Natural killer cell treated with Interleukin-12 subunit alpha and Interleukin-12 subunit beta and Interleukin-15 and Interleukin-18, amount 100 ng/mL, for 72 hours (primary cell): ENCODE results near the gene ACOXL. TPM values are rescaled to one million over a fixed set of nuclear protein-coding genes. Genes with fewer than 3 reads are reported as not detected.
"Not testable (repeated sequence)": the region's sequence is repeated elsewhere in the genome, so short reads cannot be mapped to it uniquely, and the experiment has no call there.

Source experiments
- ATAC-seq, 2 donors: fragments of 150-1000 bp; cut with Tn5 transposase in 1 of 2; sonication (Bioruptor Pico), chemical (Tn5 transposase) in 1 of 2; 2 replicates each; pipeline ENCODE4 v1.10.0; 2021
- DNase-seq: peaks from one replicate; pipeline ENCODE4 v3.0.0; 2022; ENCODE audit warnings: low spot score
- H3K27ac Mint-ChIP-seq, 2 donors: 1 replicate in 1 of 2; 2 replicates in 1 of 2; pipeline ENCODE4 v1.8.0; 2022; ENCODE audit warnings: mixed read lengths in 2 of 2, mild to moderate bottlenecking in 1 of 2, moderate library complexity in 1 of 2
- H3K27me3 Mint-ChIP-seq, 2 donors: 1 replicate in 1 of 2; 2 replicates in 1 of 2; pipeline ENCODE4 v1.8.0; 2022; ENCODE audit warnings: mixed read lengths in 2 of 2
- H3K36me3 Mint-ChIP-seq: one replicate; pipeline ENCODE4 v1.8.0; 2022; ENCODE audit warnings: mixed read lengths
- H3K4me1 Mint-ChIP-seq, 2 donors: 1 replicate in 1 of 2; 2 replicates in 1 of 2; pipeline ENCODE4 v1.8.0; 2022; ENCODE audit warnings: low read depth in 2 of 2, mixed read lengths in 2 of 2, mild to moderate bottlenecking in 1 of 2
- H3K4me3 Mint-ChIP-seq: one replicate; pipeline ENCODE4 v1.8.0; 2022; ENCODE audit warnings: mixed read lengths
- H3K9me3 Mint-ChIP-seq: 2 replicates; pipeline ENCODE4 v1.8.0; 2022; ENCODE audit warnings: mixed read lengths
- total RNA-seq, 2 donors: library from RNA; stranded (reverse); gene quantifications; one replicate each; pipeline ENCODE4 v1.2.3, GENCODE V29; 2022

Gene ACOXL
- total RNA-seq, 2 donors from 2014 or later, result 1.4 to 2.5 TPM

DNA sequence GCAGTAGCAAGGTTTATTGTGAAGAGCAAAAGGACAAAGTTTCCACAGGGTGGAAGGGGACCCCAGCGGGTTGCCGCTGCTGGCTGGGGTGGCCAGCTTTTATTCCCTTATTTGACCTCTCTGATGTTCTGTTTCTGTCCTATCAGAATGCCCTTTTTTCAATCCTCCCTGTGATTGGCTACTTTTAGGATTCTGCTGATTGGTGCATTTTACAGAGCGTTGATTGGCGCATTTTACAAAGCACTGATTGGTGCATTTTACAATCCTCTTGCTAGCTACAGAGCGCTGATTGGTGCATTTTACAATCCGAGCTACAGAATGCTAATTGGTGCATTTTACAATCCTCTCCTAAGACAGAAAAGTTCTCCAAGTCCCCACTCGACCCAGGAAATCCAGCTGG, 123.5 kb downstream of the ACOXL start:
- peak overlapping the region; percentile 8 for H3K4me3 Mint-ChIP-seq
- DNase-seq, result not testable (repeated sequence)

DNA sequence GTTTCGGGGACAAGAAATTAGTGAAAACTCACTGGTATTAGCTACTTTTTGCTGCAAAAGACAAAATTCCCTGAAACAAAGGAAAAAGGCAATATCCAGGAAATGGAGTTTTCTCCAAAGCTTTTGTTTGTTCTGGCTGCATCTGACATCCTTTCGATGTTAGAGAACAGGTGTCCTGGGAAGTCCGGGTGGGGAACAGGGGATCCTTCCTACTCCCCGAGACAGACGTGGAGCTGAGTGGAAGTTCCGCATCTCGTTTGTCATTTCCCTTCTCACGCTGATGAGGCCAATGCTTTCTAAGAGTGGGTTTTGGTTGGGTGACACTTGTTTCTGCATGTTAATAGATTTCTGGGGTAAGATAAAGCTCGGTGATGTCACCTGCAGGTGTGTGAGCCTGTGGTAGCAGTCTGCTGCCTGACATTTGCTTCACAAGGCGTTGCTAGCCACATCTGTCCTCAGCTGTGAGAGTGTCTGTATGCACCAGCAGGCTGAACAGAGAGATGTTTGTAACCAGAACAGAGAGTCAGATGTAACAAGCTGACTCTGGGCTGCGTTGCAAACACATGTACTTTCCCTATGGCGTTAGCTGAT, 125.9 kb downstream of the ACOXL start:
- peak overlapping the region; percentile 74 for H3K4me3 Mint-ChIP-seq
- H3K36me3 Mint-ChIP-seq, result no peaks in the 10 kb centered on the region
- H3K27me3 Mint-ChIP-seq, result peaks cover 0 to 10% of the 10 kb centered on the region in 2 donors
- DNase-seq (no peak), ATAC-seq (peak; percentile 89 to 93)
- H3K9me3 Mint-ChIP-seq, result no peaks in the 10 kb centered on the region
- peak overlapping the region; percentile 18 to 50 for H3K27ac Mint-ChIP-seq
- H3K4me1 Mint-ChIP-seq, result peaks cover 56 to 65% of the 10 kb centered on the region in 2 donors

More for the DNA sequence above, 123.5 kb downstream of the ACOXL start:
- not testable (repeated sequence) for H3K27me3 Mint-ChIP-seq, H3K36me3 Mint-ChIP-seq, ATAC-seq, H3K9me3 Mint-ChIP-seq
- Mint-ChIP-seq H3K4me1 (peaks cover 78 to 84% of the 10 kb centered on the region in 2 donors), H3K27ac (peak overlapping the region in 1 of 2 donors; percentile 82)

DNA sequence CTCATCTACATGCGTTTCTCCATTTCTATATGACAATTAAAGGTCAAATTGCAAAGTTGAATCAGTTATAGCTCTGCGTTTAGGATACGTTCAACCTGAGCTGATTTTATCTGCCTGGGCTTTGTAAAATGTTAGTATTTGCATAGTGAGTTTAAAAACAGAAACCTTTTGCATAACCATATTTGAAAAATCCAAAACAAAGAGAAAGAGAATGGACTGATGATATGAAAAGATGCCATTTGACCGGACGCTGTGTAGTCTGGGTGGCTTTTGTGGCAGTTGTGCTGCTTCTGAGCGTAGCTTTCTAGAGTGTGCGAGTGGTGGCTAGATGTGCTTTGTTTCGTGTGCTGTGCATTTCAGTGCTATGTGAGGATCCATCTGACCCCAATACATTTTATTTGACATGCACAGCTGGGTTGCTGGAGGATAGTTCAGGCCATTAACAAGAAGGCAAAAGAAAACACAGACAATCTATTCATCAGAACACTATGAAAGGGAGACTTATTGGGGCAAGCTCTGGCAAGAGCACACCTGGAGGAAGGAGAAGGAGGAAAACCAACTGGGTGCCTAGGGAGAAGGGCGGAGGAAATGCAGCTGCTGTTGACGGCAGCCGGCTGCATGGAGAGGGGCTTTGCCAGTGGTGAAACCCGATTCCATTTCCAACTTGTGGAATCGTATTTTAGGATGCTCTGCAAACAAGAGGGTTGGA, 126.8 kb downstream of the ACOXL start:
- peaks cover 0 to 10% of the 10 kb centered on the region in 2 donors for H3K27me3 Mint-ChIP-seq

DNA sequence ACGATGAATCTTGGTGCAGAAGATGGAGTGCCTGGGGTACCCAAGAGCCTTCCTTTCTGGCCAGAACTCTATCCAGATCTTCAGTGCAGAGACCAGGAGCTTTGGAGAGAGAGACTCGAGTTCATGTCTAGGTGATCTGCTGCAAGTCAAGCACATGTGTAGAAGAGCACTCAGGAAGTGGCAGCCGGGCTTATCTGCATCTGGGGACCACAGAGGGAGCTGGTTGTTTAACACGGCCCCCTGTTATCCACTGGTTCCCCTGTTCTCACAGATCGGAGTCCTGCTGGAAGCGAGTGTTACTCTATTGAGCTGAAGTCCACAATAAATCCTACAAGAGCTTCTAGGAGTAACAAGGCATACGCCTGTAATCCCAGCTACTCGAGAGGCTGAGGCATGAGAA, 128.3 kb downstream of the ACOXL start:
- peak overlapping the region in 1 of 2 donors; percentile 48 for H3K27ac Mint-ChIP-seq
- DNase-seq, result no peak
- ATAC-seq, result no peak
- peaks cover 0 to 10% of the 10 kb centered on the region in 2 donors for H3K27me3 Mint-ChIP-seq
- H3K4me1 Mint-ChIP-seq, result peaks cover 51 to 60% of the 10 kb centered on the region in 2 donors
- H3K4me3 Mint-ChIP-seq, result peak overlapping the region; percentile 24
- H3K9me3 Mint-ChIP-seq, result no peaks in the 10 kb centered on the region
- H3K36me3 Mint-ChIP-seq, result no peaks in the 10 kb centered on the region

More for the DNA sequence above, 126.8 kb downstream of the ACOXL start:
- ATAC-seq, result no peak
- peak overlapping the region; percentile 74 for H3K4me3 Mint-ChIP-seq
- DNase-seq, result no peak
- peaks cover 52 to 61% of the 10 kb centered on the region in 2 donors for H3K4me1 Mint-ChIP-seq
- H3K9me3 Mint-ChIP-seq, result no peaks in the 10 kb centered on the region
- H3K36me3 Mint-ChIP-seq, result no peaks in the 10 kb centered on the region
- H3K27ac Mint-ChIP-seq, result peak overlapping the region; percentile 18 to 50

DNA sequence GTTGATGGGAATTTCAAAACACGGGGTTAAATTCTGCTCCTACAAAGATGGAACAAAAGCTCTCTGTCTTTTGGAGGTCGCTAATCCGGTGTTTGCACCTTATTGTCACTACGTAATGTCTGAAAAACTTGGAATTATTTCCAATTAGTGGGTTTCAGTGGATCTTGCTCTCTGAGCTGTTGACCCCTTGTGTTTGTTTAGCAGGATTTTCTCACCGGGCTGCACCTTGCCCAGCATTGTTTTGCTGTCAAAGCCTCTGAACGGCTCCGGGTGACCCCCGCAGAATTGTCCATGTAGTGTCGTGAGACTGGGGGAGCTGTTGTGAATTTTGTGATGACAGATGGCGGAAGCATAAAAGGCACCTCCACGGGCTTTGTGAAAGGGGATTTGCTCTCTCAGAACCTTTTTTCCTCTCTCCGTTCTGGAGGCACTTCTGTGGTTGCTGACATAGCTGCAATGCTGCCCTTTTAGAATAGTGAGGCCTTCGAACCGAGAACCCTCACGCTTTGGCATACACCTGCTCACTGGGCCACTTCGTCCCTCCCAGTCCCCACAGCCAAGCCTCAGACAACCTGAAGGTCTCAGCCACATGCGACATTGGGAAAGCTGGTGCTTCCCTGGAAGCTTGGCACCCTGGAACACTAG, 129.4 kb downstream of the ACOXL start:
- ATAC-seq, result no peak
- H3K4me1 Mint-ChIP-seq, result peaks cover 53 to 61% of the 10 kb centered on the region in 2 donors
- no peak for DNase-seq
- H3K27ac Mint-ChIP-seq, result no peak overlapping the region
- H3K27me3 Mint-ChIP-seq, result peaks cover 0 to 13% of the 10 kb centered on the region in 2 donors
- H3K36me3 Mint-ChIP-seq, result no peaks in the 10 kb centered on the region
- no peaks in the 10 kb centered on the region for H3K9me3 Mint-ChIP-seq
- H3K4me3 Mint-ChIP-seq, result no peak overlapping the region

DNA sequence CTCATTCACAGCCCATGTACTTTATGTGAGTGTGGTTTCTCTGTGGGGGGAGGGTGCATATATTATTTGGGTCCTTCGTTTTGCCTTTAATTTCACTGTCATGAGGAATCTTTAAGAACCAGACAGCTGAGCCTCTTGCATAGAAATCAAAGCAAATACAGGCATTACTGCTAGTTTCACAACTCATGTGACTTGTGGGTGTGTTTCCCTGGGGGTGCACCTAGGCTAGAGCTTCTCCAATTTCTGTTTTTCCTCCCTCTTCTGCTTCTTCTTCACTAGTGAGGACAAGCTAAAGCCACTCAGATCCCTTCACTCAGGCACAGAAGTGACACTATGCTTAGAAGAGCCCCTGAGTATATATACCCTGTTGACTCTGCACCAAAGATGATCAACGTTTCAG, 131.4 kb downstream of the ACOXL start:
- Mint-ChIP-seq H3K36me3 (no peaks in the 10 kb centered on the region), H3K4me1 (peaks cover 55 to 68% of the 10 kb centered on the region in 2 donors), H3K4me3 (peak overlapping the region; percentile 25), H3K9me3 (no peaks in the 10 kb centered on the region), H3K27ac (peak overlapping the region in 1 of 2 donors; percentile 43), H3K27me3 (peaks cover 0 to 21% of the 10 kb centered on the region in 2 donors)
- DNase-seq (no peak), ATAC-seq (no peak)

DNA sequence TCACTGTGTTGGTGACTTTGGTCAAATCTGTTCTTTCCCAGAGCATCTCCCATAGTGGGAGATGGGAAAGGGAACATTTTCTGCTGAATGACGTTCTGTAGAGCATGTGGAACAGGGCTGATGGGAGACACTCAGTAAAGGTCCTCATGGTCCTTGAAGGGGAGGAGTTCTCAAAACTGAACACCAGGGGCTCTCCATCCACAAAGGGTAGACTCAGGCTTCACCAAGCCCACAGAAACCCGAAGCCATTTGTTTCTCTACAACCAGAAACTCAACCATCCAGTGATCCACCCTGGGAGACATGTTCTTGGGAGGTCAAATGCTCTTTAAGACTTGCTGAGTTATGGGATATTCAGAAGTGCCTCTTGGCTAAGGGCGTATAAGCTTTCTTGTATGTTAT, 131.8 kb downstream of the ACOXL start:
- H3K4me1 Mint-ChIP-seq, result peaks cover 52 to 64% of the 10 kb centered on the region in 2 donors

DNA sequence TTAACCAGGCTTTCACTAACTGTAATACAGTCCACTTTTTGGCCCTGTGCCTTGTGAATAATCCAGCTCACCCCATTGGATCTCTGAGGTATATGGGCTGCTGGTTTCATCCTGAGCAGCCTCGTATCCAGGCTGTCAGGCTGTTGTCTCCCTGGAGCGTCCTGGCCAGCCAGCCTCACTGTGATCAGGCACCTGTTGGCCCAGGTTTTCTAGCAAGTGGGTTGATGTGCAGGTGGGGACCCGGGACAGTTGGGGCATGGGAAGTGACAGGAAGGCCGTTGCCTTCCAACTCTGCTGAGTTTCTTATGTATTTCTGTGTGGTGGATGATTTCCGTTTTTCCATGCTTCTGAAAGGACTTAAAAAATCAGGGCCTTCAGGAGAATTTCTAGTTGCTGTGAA, 132.4 kb downstream of the ACOXL start:
- DNase-seq, result no peak
- no peak for ATAC-seq
- H3K36me3 Mint-ChIP-seq, result no peaks in the 10 kb centered on the region
- peak overlapping the region; percentile 77 for H3K4me3 Mint-ChIP-seq
- no peaks in the 10 kb centered on the region for H3K9me3 Mint-ChIP-seq
- H3K27ac Mint-ChIP-seq, result peak overlapping the region; percentile 43 to 58
- peaks cover 55 to 58% of the 10 kb centered on the region in 2 donors for H3K4me1 Mint-ChIP-seq
- H3K27me3 Mint-ChIP-seq, result peaks cover 0 to 15% of the 10 kb centered on the region in 2 donors

More for the DNA sequence above, 131.8 kb downstream of the ACOXL start:
- ATAC-seq (no peak), DNase-seq (no peak)
- Mint-ChIP-seq H3K9me3 (no peaks in the 10 kb centered on the region), H3K27me3 (peaks cover 0 to 17% of the 10 kb centered on the region in 2 donors), H3K27ac (peak overlapping the region in 1 of 2 donors; percentile 43), H3K36me3 (no peaks in the 10 kb centered on the region), H3K4me3 (peak overlapping the region; percentile 25)

DNA sequence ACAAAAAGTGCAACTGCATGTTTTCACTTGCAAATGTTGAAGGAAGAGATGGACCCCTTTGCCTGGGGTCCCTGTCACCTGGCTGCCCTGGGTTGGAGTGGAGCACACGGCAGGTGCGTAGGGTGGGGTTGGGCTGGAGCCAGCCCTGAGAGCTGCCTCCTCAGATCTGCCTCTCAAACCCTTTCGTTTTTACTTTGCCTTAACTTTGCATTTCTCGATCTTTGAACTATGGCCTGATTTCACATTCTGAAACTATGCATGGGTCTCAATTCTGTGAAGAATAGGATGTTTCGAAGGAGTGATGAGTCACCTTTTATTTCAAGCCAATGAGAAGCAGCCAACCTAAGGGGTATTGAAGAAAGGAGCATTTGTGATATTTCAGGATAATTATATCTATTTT, 132.8 kb downstream of the ACOXL start:
- Mint-ChIP-seq H3K4me3 (peak overlapping the region; percentile 77), H3K36me3 (no peaks in the 10 kb centered on the region), H3K27ac (peak overlapping the region; percentile 43 to 58), H3K9me3 (no peaks in the 10 kb centered on the region), H3K27me3 (peaks cover 0 to 15% of the 10 kb centered on the region in 2 donors), H3K4me1 (peaks cover 54 to 58% of the 10 kb centered on the region in 2 donors)
- no peak for DNase-seq
- ATAC-seq, result peak; percentile 81 to 87

DNA sequence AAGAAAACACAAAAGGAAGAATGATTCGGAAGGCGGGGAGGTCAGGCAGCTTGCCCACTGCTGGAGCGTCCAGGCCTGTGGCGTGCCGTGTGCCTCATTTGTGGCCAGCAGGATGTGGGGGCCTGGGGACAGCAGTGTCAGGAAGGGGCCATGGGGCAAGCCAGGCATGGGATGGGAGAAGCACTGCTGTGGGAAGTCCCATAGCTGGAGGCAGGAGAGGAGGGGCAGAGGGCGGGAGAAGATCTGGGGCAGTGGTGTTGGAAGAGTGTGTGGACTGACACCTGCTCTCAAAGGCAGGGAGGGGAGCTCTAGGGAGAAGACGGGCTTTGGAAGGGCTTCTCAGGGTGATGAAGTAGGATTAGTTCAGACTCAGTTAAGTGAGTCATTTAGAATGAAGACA, 133.7 kb downstream of the ACOXL start:
- peaks cover 0 to 15% of the 10 kb centered on the region in 2 donors for H3K27me3 Mint-ChIP-seq

DNA sequence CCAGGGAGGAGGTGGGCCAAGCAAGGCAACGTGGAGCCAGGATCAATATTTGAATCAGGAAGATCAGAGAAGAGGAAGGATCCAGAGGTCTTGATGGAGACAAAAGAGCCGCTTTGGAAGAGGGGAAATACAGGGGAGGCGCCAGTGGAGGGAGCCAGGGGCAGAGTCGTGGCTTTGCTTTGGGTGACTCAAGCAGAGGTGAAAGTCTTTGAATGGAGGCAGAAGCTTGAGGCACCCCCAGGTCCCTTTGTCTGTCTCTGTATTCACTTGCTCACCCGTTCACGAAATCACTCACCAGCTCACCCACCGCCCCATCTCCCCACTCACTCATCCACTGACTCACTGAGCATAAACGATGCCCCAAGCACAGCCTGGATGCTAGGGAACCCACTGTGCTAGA, 134.1 kb downstream of the ACOXL start:
- H3K9me3 Mint-ChIP-seq, result no peaks in the 10 kb centered on the region
- no peak for DNase-seq
- peaks cover 59 to 60% of the 10 kb centered on the region in 2 donors for H3K4me1 Mint-ChIP-seq

More for the DNA sequence above, 133.7 kb downstream of the ACOXL start:
- no peaks in the 10 kb centered on the region for H3K36me3 Mint-ChIP-seq
- peak overlapping the region; percentile 77 for H3K4me3 Mint-ChIP-seq
- H3K4me1 Mint-ChIP-seq, result peaks cover 55 to 56% of the 10 kb centered on the region in 2 donors
- ATAC-seq (peak in 1 of 2 donors; percentile 21), DNase-seq (no peak)
- peak overlapping the region; percentile 43 to 58 for H3K27ac Mint-ChIP-seq
- H3K9me3 Mint-ChIP-seq, result no peaks in the 10 kb centered on the region

DNA sequence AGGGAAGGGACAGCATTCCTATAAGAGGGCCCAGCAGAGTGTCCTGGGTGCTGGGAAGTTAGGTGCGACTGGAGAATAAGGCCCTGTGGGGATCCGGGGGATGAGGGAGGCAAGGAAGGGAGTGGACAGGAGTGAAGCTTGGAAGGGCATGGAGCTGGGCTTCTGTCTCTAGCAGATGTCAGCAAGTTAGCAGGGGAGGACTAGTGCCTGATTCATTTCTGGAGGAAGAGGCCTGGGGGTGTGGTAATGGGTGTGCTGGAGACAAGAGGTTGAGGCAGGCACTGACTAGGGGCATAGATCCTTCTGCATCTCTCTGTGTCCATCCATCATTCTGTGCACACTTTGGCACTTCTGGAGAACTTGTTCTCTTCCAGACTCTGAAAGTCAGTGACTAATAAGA, 134.7 kb downstream of the ACOXL start:
- H3K36me3 Mint-ChIP-seq, result no peaks in the 10 kb centered on the region
- ATAC-seq, result peak; percentile 46 to 75
- H3K27me3 Mint-ChIP-seq, result peaks cover 0 to 12% of the 10 kb centered on the region in 2 donors
- H3K27ac Mint-ChIP-seq, result peak overlapping the region; percentile 43 to 58
- peak overlapping the region; percentile 77 for H3K4me3 Mint-ChIP-seq
- DNase-seq, result no peak
- peaks cover 63 to 64% of the 10 kb centered on the region in 2 donors for H3K4me1 Mint-ChIP-seq
- H3K9me3 Mint-ChIP-seq, result no peaks in the 10 kb centered on the region

More for the DNA sequence above, 134.1 kb downstream of the ACOXL start:
- peak; percentile 54 to 80 for ATAC-seq
- no peaks in the 10 kb centered on the region for H3K36me3 Mint-ChIP-seq
- H3K27me3 Mint-ChIP-seq, result peaks cover 0 to 15% of the 10 kb centered on the region in 2 donors
- H3K4me3 Mint-ChIP-seq, result peak overlapping the region; percentile 77
- H3K27ac Mint-ChIP-seq, result peak overlapping the region; percentile 43 to 58

DNA sequence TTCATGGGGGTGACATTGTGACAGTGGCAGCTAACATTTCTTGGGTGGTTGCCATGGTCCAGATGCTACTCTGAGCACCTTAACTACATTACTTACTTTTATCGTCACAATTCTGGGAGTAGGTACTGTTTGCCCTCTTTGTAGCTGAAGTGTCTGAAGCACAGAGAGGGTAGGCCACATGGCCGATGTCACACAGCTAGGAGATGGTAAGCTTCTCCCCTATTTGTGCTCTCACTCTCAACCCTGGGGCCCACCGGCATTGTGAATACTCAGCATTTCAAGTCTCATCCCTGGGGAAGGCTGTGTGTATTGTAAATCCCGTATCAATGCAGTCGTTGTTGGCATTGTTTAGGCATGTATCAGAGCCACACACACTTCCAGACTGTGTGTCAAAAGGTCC, 136.6 kb downstream of the ACOXL start:
- H3K27ac Mint-ChIP-seq, result no peak overlapping the region
- peaks cover 64 to 69% of the 10 kb centered on the region in 2 donors for H3K4me1 Mint-ChIP-seq
- H3K9me3 Mint-ChIP-seq, result no peaks in the 10 kb centered on the region
- peaks cover 0 to 11% of the 10 kb centered on the region in 2 donors for H3K27me3 Mint-ChIP-seq
- DNase-seq, result no peak
- H3K36me3 Mint-ChIP-seq, result no peaks in the 10 kb centered on the region
- no peak overlapping the region for H3K4me3 Mint-ChIP-seq
- no peak for ATAC-seq
